AG04449 (cell line): ENCODE data around the gene MARCHF3.

Experiments
- CTCF ChIA-PET: fragments of 350-600 bp; formaldehyde crosslinking; extraction: SDS; loops from one replicate; lab custom pipeline; 2021; ENCODE audit warnings: antibody characterized with exemption; lab: Yijun Ruan, JAX
- POLR2A ChIA-PET: fragments of 400-600, 350-600 bp; formaldehyde crosslinking; extraction: SDS; loops from one replicate; lab custom pipeline; 2020; ENCODE audit warnings: antibody characterized with exemption, inconsistent platforms; lab: Yijun Ruan, JAX
- DNase-seq: peaks from one replicate; pipeline ENCODE4 v3.0.0-alpha.2; 2010; ENCODE audit warnings: low read depth, low spot score
- H3K4me3 ChIP-seq: 2 replicates; pipeline ENCODE4 v1.5.1; 2011; ENCODE audit warnings: low read depth, mild to moderate bottlenecking, control low read depth, low read length
- TF ChIP-seq, protein P1 (sequence below): IDR thresholded peaks from one replicate; pipeline ENCODE4 v1.5.1; 2011; ENCODE audit warnings: mild to moderate bottlenecking, moderate library complexity, low read length, control low read depth, inconsistent platforms; ENCODE audit not compliant: insufficient read depth; ENCODE audit errors: missing control alignments

The MARCHF3 gene

GRCh38 chr5:127072861-127073846, 42.8 kb upstream of the MARCHF3 start, which contains the start of gene C5orf63:
C5orf63 (minus strand) TSS chr5:127073502; CDS start chr5:127058995, 14,507 bp downstream.
- no peak for DNase-seq
- TF ChIP-seq, protein P1, sequence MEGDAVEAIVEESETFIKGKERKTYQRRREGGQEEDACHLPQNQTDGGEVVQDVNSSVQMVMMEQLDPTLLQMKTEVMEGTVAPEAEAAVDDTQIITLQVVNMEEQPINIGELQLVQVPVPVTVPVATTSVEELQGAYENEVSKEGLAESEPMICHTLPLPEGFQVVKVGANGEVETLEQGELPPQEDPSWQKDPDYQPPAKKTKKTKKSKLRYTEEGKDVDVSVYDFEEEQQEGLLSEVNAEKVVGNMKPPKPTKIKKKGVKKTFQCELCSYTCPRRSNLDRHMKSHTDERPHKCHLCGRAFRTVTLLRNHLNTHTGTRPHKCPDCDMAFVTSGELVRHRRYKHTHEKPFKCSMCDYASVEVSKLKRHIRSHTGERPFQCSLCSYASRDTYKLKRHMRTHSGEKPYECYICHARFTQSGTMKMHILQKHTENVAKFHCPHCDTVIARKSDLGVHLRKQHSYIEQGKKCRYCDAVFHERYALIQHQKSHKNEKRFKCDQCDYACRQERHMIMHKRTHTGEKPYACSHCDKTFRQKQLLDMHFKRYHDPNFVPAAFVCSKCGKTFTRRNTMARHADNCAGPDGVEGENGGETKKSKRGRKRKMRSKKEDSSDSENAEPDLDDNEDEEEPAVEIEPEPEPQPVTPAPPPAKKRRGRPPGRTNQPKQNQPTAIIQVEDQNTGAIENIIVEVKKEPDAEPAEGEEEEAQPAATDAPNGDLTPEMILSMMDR, result no peak
- ChIA-PET CTCF (interaction anchor here (0.9 to 2.2 kb wide), 4 partner anchors 12 to 240 kb away, joined by 3 to 6 read pairs (median 4); no protein-coding TSS in a partner anchor), POLR2A (interaction anchor here (1.0 kb wide), 1 partner anchor 15 kb away, joined by 3 read pairs; no protein-coding TSS in a partner anchor)
- peak within 1 kb of the TSS; percentile 62 for H3K4me3 ChIP-seq

- ChIA-PET CTCF (no interaction called here), POLR2A (no interaction called here)
- TF ChIP-seq, protein P1, result no peak
- no peak overlapping the region for H3K4me3 ChIP-seq
- DNase-seq, result no peak
Measured at GRCh38 chr5:127070243-127070642, 39.9 kb upstream of the MARCHF3 start.

GRCh38 chr5:127068493-127069214, 38.3 kb upstream of the MARCHF3 start:
- CTCF ChIA-PET, result interaction anchor here (0.6 kb wide), 1 partner anchor 37 kb away, joined by 3 read pairs; no protein-coding TSS in a partner anchor
- TF ChIP-seq, protein P1, result no peak
- no peak for DNase-seq

GRCh38 chr5:127066721-127067120, 36.4 kb upstream of the MARCHF3 start:
- TF ChIP-seq, protein P1, result no peak
- CTCF ChIA-PET, result no interaction called here
- DNase-seq, result no peak
- H3K4me3 ChIP-seq, result no peak overlapping the region
- POLR2A ChIA-PET, result no interaction called here

More at GRCh38 chr5:127068493-127069214, 38.3 kb upstream of the MARCHF3 start:
- no peak overlapping the region for H3K4me3 ChIP-seq
- POLR2A ChIA-PET, result interaction anchor here (0.6 kb wide), 1 partner anchor 15 kb away, joined by 3 read pairs; no protein-coding TSS in a partner anchor

- POLR2A ChIA-PET, result no interaction called here
Measured at GRCh38 chr5:127064253-127064840, 34.0 kb upstream of the MARCHF3 start.

More at GRCh38 chr5:127064253-127064840, 34.0 kb upstream of the MARCHF3 start:
- CTCF ChIA-PET, result no interaction called here
- no peak for DNase-seq
- H3K4me3 ChIP-seq, result no peak overlapping the region
- TF ChIP-seq, protein P1, result no peak
